ENCODE data around the gene TBL2. TPM values are rescaled to one million over a fixed set of nuclear protein-coding genes. Genes with fewer than 3 reads are reported as not detected.

TBL2 gene
- polyA plus RNA-seq, 1 donor from 2014 or later: 38.6 TPM

GRCh38 chr7:73521636-73522104, 56.7 kb downstream of the TBL2 start:
- Histone ChIP-seq H3K36me3 (ENCODE audit: insufficient read depth, low read length) (no peaks in the 10 kb centered on the region), H3K4me3 (ENCODE audit: low read length) (peak overlapping the region; percentile 79), H3K79me2 (replicated peaks; ENCODE audit: insufficient read depth, low read length) (peaks cover 44% of the 10 kb centered on the region), H3K9me2 (ENCODE audit: insufficient read depth, low read length) (no peaks in the 10 kb centered on the region), H4K20me1 (ENCODE audit: insufficient read depth) (peaks cover 4% of the 10 kb centered on the region), H3K4me2 (ENCODE audit: low read length) (no peak overlapping the region), H3K9me3 (ENCODE audit: low read length) (no peaks in the 10 kb centered on the region), H3K27ac (ENCODE audit: low read length) (peak overlapping the region; percentile 84), H3K9ac (ENCODE audit: low read length) (peak overlapping the region; percentile 81), H3F3A (ENCODE audit: insufficient read depth, low read length, poor library complexity, severe bottlenecking) (no peaks in the 10 kb centered on the region), H2AFZ (ENCODE audit: low read depth, low read length) (no peak overlapping the region), H3K27me3 (ENCODE audit: insufficient read depth, low read depth, low read length) (no peaks in the 10 kb centered on the region)
- TF ChIP-seq EZH2 (IDR thresholded peaks at IDR 0.05; ENCODE audit: borderline replicate concordance, insufficient read depth, low read length, poor library complexity, severe bottlenecking) (no peak), RAD21 (conservative IDR thresholded peaks at IDR 0.05) (no peak), POLR2AphosphoS5 (IDR thresholded peaks at IDR 0.05) (no peak), TAF1 (IDR thresholded peaks at IDR 0.05; ENCODE audit: low read depth) (no peak)

GRCh38 chr7:73520673-73521635, 57.4 kb downstream of the TBL2 start:
- no peak overlapping the region for H2AFZ ChIP-seq (ENCODE audit: low read depth, low read length)
- H3K4me3 ChIP-seq (ENCODE audit: low read length): peak overlapping the region; percentile 79
- H3K27ac ChIP-seq (ENCODE audit: low read length): peak overlapping the region; percentile 84

More at GRCh38 chr7:73520673-73521635, 57.4 kb downstream of the TBL2 start:
- no peaks in the 10 kb centered on the region for H3K9me3 ChIP-seq (ENCODE audit: low read length)
- H3K9ac ChIP-seq (ENCODE audit: low read length): peak overlapping the region; percentile 81
- no peaks in the 10 kb centered on the region for H3F3A ChIP-seq (ENCODE audit: insufficient read depth, low read length, poor library complexity, severe bottlenecking)
- peaks cover 4% of the 10 kb centered on the region for H4K20me1 ChIP-seq (ENCODE audit: insufficient read depth)
- peaks cover 51% of the 10 kb centered on the region for H3K79me2 ChIP-seq (replicated peaks; ENCODE audit: insufficient read depth, low read length)
- no peaks in the 10 kb centered on the region for H3K36me3 ChIP-seq (ENCODE audit: insufficient read depth, low read length)
- no peaks in the 10 kb centered on the region for H3K9me2 ChIP-seq (ENCODE audit: insufficient read depth, low read length)
- TF ChIP-seq CTCF (IDR thresholded peaks at IDR 0.05; ENCODE audit: poor library complexity, severe bottlenecking) (no peak), MXI1 (conservative IDR thresholded peaks at IDR 0.05; ENCODE audit: poor library complexity, severe bottlenecking) (peak; percentile 40), EP300 (conservative IDR thresholded peaks at IDR 0.05; ENCODE audit: poor library complexity, severe bottlenecking) (no peak), REST (IDR thresholded peaks at IDR 0.05; ENCODE audit: borderline replicate concordance) (no peak), TAF1 (IDR thresholded peaks at IDR 0.05; ENCODE audit: low read depth) (no peak), EZH2 (IDR thresholded peaks at IDR 0.05; ENCODE audit: borderline replicate concordance, insufficient read depth, low read length, poor library complexity, severe bottlenecking) (no peak)
- peak overlapping the region; percentile 59 for H3K4me2 ChIP-seq (ENCODE audit: low read length)
- no peaks in the 10 kb centered on the region for H3K27me3 ChIP-seq (ENCODE audit: insufficient read depth, low read depth, low read length)

Data from neural cell (in vitro differentiated cells).